Embryonic facial prominence (tissue), 1 donor: ENCODE data around the gene PAX6.

ENCODE experiments used
- DNase-seq: peaks from one replicate; pipeline ENCODE4 v3.0.0-alpha.2; 2016; ENCODE audit errors: extremely low spot score

PAX6 gene

GRCh38 chr11:31822175-31822926 is 11.2 kb upstream of the PAX6 start:
- DNase-seq, result no peak

GRCh38 chr11:31821766-31822165 is 10.6 kb upstream of the PAX6 start:
- DNase-seq, result no peak

GRCh38 chr11:31821235-31821764 is 10.2 kb upstream of the PAX6 start:
- no peak for DNase-seq

- DNase-seq, result no peak
Measured at GRCh38 chr11:31820438-31820818, 9.3 kb upstream of the PAX6 start.

GRCh38 chr11:31819621-31820437 is 8.7 kb upstream of the PAX6 start:
- DNase-seq, result no peak

GRCh38 chr11:31818874-31819331 is 7.8 kb upstream of the PAX6 start:
- no peak for DNase-seq

GRCh38 chr11:31818425-31818755 is 7.3 kb upstream of the PAX6 start:
- no peak for DNase-seq

- no peak for DNase-seq
Measured at GRCh38 chr11:31817621-31818424, 6.7 kb upstream of the PAX6 start.

GRCh38 chr11:31817054-31817620 is 6.0 kb upstream of the PAX6 start:
- no peak for DNase-seq

- DNase-seq, result no peak
Measured at GRCh38 chr11:31816468-31817053, 5.4 kb upstream of the PAX6 start.

- no peak for DNase-seq
Measured at GRCh38 chr11:31815711-31816467, 4.8 kb upstream of the PAX6 start.

GRCh38 chr11:31814176-31814868 is 3.2 kb upstream of the PAX6 start:
- no peak for DNase-seq

- DNase-seq, result no peak
Measured at GRCh38 chr11:31813391-31814175, 2.5 kb upstream of the PAX6 start.

GRCh38 chr11:31812383-31813381 is 1.6 kb upstream of the PAX6 start:
- no peak for DNase-seq

- no peak for DNase-seq
Measured at GRCh38 chr11:31809857-31810778, 1.0 kb downstream of the PAX6 start.

GRCh38 chr11:31809541-31809856 is 1.6 kb downstream of the PAX6 start:
- no peak for DNase-seq
